HG02943 (cell line): Measurements from ENCODE around the gene EIF5A.
A peak's percentile ranks its signal among the peaks of the same experiment; 100 is the strongest.

Experiments
- ATAC-seq: cut with Tn5 transposase; IDR thresholded peaks from one replicate; pipeline ENCODE4 v1.9.1; 2021; ENCODE audit warnings: mild to moderate bottlenecking, low read depth, moderate library complexity; ENCODE audit not compliant: unreplicated experiment

The EIF5A gene

DNA sequence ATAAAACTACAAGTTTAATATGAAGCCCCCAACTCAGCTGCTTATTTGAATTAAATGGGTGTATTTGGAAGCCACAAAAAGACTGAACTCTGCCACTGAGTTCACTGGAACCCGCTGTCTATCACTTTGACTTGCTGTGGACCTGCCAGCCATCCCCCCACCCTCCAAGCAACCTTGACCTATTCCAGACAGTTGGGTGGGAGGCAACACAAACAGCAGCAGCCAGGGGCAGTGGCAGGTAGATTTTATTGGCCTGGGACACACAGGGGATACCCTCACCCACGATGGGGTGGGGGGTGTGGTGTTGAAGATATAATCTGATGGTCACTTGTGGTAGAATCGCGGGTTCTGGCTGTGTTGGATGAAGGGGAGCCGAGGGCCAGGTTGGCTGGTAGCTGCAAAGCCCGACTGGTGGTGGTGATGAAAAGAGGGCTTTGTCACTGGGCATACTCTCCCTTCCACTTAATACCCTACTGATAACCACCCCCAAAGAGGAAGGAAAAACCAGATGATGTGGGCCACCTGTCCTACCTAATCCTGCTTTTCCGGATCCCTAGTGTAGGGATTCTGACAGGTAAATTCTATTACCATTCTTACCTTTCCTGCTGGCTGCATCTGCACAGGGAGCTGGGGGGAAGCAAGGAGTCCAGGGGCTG, 5.1 kb downstream of the EIF5A start:
- no peak for ATAC-seq

DNA sequence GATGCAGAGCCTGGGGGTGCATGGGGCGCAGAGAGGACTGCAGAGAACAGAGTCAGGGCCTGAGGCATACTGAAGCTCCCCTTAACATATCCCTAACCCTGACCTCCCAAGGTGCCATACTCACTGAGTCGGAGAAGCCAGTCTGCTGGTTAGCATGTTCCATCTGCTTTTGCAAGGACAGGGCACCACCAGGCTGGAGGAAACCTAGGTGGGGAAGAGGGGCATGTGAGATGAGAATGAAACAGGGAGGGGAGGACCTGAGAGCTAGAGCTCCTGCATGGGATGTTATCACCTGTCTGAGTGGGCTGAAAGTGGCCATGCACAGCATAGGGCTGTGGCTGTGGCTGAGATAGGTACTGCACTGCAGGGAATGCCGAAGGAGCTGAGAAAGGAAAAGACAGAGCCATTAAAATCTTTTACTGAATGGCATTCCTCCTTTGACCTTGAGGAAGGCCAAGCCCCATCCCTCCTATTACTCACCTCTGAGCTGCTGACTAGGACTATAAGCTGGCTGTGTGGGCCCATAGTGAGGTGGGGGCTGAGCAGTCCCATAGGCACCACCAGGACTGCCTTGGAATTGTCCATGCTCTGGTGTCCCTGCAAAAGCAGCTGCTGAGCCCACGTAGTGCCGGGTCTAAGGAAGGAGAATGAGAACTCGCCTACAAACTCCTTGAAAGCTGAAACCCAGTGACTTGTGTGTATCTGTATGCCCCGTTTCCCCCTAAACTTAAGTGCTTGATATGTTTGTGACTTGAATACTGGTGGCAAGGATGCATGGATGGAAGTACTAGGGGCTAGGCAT, 5.9 kb downstream of the EIF5A start:
- ATAC-seq = no peak

DNA sequence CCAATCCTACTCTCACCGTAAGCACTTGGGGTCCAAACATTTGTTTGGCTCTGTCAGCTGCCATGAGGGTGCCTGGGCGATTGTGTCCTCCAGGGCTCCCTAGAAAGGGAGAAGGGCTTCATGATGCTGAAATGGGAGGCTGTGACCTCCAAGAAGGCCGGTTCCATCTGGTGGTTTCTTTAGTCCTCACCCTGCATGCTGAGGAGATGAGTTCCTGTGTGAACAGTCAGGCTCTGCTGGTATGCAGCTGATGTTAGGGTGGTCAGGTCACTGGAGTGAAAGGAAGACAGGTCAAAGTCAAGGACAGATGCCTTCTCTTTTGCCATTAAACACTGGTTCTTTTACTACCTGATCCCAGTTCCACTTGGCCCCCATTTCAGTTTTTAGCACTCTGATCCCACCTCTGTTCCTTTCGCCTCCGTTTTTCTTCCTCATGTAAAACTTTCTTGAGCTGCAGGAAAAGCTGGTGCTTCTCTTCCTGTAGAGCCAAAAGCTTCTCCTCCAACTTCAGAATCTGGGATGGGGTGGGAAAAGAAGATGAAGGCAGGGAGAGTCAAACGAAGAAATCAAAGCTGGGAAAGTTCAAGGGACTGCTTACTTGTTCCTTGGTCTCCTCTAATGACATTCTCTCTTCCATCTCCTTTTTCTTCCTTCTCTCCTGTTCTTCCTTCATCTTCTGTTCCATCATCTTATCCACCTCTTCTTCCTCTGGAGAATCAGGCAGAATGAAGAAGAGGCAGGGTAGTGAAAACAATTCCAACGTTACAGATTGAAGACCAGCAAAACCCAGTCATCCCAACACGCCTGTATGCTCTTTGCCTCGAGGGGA, 6.7 kb downstream of the EIF5A start:
- ATAC-seq = no peak

DNA sequence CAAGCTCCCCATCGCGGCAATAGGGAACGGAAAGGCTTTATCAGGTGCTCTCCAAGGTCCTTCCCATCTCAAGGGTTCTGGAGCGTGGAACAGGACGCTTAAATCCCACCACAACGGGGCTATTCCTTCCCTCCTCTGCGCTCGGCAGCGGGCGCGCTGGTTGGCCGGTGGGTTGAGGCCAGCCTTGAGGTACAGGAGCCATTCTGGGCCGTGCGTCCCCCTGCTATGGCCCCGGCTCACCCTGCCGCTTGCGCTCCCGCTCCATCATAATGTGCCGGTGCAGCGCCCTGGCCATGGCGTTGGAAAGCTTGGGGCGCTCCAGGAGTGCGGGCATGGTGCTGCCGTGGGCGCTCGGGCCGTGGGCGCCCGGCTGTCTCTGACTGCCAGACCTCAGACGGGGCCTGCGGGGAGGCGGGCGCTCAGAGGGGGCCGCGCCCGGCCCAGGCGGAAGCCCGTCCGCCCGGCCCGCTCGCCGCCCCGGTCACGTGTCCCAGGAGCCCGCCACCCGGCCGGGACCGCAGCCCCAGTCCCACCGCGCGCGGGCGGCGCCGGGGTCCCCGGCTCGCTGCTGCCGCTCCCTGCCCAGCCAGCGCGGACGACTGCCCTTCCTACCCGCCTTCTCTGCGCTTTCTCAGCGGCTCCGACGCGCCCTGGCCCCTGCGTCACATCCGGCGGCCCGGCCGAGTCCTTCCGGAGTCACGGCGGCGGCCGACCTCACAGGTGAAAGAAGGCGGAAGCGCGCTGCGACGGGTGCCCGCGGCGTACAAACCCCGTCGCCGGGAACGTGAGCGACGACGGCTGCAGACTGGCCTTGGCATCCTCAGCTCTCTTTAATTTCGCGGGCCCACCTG, 7.5 kb downstream of the EIF5A start, which contains the start of gene GPS2:
Gene GPS2, minus strand, starts transcription at position 642 of the 851 bp plus-strand sequence. Its CDS starts 308 bp downstream, at position 334.
- peak; percentile 52 for ATAC-seq

DNA sequence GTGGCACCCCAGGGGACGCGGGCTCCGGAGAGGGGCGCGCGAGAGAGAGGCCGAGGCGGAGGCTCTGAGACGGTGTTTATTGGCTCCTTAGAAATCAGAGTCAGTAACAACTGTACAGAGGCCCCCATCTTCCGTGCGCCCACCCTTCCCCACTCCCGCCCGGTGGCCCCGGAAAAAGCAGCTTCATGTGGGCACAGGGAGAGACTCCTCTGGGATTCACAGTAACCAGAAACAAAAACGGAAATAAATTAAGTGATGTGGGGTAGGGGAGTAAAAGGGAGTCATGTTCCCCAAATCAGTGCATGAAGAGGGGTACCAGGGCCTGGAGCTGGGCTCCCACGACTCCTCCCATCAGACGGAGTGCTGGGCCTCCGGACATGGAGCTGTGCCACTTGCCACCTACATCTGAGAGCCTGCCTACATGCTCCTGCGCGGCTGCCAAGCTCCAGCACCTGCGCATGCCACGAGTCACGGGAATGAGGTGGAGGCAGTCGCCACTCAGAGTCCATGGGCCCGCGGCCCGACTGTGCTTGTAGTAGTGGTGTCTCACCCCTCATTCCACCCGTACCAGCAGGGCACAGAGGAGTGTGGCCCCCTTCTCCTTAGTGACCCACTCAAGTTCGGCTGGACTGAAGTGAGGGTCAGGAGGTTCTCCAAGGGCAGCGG, 8.3 kb downstream of the EIF5A start:
- ATAC-seq = no peak

DNA sequence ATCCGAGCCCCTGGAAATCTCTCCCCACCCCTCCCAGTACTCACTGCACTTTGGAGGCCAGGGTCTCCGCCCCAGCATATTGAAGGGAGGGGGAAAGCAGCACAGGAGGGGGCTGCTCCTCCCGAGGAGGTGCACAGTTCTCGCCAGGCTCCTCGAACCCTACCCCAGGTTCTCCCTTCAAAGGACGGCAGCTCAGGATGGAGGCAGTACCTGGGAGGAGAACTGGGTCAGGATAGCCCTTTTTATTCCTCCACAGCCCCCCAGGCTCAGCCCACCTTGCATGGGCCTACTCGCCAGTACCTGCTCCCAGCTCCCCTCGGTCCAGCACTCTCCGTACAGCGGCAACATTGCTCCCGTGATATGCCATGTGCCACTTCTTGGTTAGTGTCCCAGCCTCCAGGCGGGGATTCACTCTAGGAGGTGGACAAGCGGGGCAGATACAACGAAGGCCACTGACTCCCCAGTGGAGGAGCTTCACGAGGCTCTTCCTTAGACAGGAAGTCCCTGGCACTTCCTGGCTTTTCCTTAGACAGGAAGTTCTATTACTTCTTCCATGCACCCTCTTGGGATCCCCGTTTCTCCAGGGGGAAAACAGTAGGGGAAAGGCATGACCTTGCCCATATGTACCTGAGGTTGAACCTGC, 9.9 kb downstream of the EIF5A start:
- ATAC-seq = no peak

DNA sequence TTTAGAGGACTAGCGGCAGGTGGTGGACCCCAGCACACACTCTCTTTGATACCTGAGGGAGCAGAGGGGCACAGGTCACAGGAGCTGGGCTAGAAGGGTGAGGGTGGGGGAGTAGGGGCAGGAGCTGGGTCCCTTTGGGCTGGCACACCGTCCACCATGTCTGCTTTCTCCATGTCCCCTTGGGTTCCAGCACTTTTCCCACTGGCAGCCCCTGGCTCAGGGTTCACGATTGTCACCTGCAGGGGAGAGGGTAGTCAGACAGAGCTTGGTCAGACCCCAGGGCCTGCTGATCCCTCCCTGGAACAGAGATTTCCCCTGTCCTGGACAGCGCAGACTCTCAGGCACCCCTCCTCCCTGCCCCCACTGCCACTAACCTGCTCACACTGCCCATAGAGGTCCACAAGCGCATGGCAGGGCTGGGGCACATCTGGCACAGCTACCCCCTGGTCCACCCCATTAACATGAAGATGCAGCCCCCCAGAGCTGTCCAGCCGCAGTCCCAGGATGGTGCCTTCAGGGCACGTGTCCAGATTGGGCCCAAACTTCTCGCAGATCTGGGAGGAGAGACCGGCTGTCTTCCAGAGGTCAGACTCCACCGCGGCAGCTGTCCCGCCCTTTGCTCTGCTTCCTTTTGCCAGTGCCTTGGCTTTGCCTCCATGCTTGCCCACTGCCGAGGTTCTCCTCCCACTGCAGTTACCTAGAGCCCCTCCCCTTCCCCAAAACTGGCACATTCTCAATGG, 10.9 kb downstream of the EIF5A start:
- no peak for ATAC-seq

DNA sequence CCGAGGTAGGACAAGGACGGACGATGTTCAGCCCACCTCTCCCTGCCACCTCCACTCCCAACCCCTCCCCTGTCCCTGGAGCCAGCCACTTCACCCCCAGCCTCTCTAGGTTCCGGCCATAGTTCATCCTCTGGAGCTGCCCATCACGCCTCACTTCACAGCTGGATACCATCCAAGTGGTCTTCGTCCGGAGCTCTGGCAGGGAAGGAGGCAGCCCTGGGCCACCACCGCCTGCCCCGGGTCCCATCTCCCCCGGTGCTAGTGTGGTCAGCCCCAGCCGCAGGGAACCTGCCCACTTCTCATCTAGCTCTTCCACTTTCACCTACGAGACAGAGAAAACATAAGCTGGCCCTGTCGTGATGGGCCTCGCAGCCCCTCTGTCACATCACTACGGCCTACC, 14.0 kb downstream of the EIF5A start:
- ATAC-seq = no peak

DNA sequence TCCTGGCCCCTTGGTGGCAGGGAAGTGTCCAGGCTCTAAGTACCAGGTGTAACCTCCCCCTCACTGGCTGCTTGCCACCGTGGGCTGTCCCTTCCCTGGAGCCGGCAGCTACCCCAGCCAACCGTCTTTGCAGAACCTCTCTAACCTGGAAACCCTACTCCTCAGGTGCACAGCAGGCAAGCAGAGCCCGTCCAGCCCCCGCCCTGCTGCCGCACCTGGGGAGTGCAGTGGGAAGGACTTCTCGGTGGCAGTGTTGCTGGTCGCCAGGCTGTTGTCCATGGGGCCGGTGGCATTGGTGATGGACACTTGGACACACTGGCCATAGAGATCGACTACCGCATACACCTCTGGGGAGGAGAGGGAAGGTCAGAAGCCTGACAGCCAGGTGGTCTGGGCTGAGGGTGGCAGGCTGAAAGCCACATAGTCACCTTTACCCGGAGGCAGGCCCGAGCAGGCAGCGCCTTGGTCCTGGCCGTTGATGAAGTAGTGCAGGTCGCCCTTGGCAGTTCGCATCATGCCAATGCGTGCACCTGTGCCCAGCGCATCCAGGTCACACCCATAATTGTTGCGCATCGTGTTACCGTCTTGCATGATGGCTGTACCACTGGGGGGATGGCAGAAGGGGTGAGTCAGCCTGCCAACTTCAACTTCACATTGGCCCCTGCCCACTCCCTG, 15.2 kb downstream of the EIF5A start:
- no peak for ATAC-seq

DNA sequence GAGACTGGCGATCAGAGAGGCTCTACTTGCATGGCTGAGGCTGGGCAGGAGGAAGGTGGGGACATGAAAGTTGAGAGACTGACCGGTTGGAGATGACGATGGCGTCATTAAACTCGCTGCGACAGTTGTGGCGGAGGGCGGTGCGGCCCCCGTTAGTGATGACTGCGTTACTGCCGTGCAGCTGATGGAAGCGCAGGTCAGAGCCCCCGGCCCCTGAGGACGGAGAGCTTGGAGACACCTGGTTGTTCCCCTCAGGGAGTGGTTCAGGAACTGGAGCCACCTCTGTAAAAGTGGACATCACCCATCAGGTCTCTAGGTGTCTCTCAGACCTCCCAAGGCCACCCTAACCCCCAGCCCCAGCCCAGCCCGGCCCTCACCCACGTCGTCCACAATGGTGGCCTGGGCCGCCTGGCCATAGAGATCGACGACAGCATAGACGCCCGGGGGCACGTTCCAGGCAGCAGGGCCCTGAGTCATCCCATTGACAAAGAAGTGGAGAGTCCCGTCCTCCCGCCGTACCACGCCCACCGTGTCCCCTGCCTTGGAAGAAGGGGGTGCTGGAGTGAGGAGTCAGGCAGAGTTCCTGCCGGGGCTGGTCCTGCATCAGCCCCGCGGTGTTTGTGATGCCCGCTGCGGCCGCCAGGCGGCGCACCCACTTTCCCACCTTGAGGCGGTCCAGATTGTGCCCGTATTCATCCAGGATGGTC, 16.5 kb downstream of the EIF5A start:
- no peak for ATAC-seq

DNA sequence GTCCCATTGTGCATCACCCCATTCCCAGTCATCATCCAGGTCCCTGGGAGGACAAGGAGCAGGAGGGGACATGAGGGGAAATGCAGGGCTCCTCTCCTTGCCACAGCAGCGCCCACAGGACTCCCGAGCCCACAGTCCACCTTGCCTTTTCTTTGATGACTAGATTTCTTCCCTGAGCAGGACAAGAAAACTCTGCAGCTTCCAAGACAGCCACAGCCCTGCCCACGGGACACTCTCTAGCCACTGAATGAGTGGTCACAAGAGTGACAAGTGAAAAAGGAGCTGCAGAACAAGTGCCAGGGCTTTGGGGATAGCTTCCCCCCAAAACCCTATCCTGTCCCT, 17.0 kb downstream of the EIF5A start:
- no peak for ATAC-seq

DNA sequence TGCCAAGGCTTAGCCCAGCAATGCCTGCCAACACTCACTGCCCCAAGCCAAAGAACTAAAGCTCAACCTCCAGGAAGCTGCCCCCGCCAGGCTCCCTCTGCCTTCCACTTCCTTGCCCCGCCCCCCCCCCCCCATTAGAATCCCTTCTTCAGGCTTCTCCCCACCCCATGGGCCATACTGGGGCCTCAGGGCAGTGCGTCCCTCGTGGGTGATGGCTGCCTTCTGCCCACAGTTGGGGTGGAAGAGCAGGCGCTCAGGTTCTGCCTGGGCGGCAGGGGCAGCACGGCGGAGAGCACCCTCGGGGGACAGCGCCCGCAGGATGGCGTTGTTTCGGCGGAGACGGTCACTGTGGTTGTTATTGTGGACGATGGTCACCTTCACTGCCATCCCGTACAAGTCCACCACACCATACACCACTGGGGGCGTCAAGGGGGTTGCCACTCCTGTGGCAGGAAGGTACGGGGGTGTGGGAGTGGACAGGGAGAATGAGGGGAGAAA, 17.7 kb downstream of the EIF5A start:
- no peak for ATAC-seq

DNA sequence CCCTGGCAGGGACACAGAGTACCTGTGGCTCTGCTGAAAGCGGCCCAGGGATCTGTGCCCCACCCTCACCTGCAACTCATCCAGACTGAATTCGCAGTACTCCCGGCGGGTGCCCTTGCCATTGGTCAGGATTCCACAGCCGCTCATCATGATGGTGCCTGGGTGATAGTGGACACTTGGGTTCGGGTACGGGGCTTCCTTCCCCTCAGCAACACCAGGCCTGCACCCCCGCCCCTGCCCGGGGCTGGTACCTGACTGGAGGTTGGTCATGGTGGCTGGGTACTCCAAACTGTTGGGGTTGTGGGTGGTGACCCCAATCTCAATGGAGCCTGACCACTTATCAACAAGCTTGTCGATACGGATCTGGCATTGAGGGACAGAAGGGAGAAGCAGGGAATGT, 18.8 kb downstream of the EIF5A start:
- no peak for ATAC-seq

DNA sequence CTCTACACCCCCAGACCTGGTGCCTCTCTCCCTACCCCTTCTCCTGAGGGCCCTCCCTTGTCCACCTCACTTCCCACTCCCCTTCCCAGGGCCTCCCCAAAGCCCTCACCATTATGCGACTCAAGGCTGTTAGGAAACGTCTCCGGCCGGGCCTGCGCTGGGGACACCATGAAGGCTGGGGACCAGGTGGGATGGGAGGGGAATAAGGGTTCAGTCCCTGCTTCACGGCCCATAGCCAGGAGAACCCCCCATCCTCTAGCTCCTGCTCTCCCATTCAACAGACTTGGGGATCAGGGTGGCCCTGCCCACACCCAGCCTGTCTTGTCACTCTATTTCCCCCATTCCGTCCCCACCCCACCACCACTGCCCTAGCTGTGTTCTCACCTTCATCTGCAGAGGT, 19.6 kb downstream of the EIF5A start:
- ATAC-seq = no peak

DNA sequence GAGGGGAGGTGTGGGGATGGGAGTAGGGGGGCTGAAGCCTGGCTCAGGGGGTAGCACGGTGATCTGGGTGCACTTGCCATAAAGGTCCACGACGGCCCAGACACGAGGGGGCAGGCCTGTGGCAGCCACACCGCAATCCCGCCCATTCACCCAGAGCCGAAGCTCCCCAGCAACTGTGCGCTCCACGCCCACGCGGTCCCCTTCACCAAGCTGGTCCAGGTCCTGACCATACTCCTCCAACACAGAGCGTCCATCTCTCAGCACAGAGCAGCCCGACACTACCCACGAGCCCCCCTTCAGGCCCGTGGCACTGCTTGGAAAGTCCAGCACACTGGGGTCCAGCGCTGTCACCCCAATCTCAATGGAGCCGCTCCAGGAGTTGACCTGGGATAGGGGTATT, 20.1 kb downstream of the EIF5A start:
- no peak for ATAC-seq

DNA sequence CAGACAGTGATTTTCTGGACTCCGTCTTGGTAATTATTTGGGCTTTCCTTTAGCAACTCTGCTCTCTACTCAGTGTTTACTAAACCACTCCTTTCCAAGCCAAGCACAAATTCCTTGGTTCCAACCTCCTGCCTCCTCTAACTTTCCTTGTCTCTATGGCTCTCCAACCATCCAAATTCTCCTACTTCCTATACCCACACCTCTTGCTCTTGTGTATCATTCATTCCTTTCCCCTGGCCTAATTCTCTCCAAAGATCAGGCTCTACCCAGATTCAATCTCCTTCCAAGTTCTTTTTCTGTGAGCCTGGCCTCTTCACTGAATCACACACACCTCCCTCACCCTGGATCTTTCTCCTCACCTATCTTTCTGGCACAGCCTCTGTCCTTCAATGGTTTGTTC, 20.6 kb downstream of the EIF5A start:
- ATAC-seq = no peak

DNA sequence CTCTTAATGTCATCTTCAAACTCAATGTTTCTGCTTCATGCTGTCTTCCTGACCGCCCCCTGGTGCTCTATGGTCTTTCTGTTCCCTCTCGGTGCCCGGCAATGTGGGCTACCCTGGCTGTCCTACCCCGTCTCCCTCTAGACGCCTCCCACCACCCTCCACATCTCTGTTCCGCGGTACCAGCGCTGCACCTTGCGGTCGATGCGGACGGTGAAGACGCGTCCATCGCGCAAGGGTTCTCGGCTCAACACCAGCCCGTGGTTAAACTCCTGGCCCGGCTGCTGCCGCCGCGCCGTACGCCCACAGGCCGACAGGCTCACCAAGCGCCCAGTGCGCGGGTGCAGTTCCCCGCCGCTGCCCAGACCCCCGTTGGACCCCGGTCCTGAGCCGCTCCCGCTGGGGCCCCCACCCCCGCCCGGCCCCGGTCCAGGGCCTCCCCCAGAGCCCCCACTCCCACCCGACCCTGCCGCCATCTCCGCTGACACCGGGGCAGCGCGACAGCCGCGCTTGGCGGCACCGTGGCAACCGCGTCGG, 21.5 kb downstream of the EIF5A start, which contains the start of gene NEURL4:
Gene NEURL4, minus strand, starts transcription at position 496 of the 534 bp plus-strand sequence. Its CDS starts 23 bp downstream, at position 473.
- peak; percentile 13 for ATAC-seq
